Measurements from ENCODE around the gene EIPR1. TPM values are rescaled to one million over a fixed set of nuclear protein-coding genes. Genes with fewer than 3 reads are reported as not detected.

Gene EIPR1
- total RNA-seq, 4 donors from 2014 or later = 24.9 to 46.2 (median 36.3) TPM

DNA sequence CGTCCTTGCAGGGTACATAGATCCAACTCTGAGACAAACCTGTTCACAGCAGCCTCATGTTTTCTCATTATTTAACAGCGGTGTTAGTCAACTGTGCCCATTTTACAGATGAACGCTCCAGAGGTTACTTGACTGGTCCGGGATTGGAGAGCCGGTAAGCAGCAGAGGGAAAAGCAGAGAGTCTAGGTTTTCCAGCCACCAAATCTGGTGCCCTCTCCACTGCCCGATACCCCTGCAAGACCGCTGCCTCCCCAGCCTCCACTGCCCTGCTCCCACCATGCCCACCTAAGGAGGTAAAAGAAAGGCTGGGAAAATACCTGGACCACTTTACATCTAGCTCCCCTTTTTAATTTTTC lies 51.5 kb downstream of the EIPR1 start:
- H3K4me1 ChIP-seq = no peaks in the 10 kb centered on the region
- WGBS, 2 donors = 91 to 92% methylated on average over 7 of the region's 7 CpGs
- H3K36me3 ChIP-seq = peaks cover 0 to 38% (median 0%) of the 10 kb centered on the region in 3 donors
- no peak overlapping the region for H3K27ac ChIP-seq
- no peak overlapping the region for H3K4me3 ChIP-seq
- TF ChIP-seq EP300 (IDR thresholded peaks at IDR 0.05) (no peak), POLR2A (IDR thresholded peaks at IDR 0.05) (no peak)
- DNase-seq (ENCODE audit: low spot score in 2 of 2) = no peak
- H3K27me3 ChIP-seq = no peaks in the 10 kb centered on the region
- H3K9me3 ChIP-seq = no peaks in the 10 kb centered on the region

GRCh38 chr2:3325458-3326181 lies 52.0 kb downstream of the EIPR1 start:
- WGBS, 2 donors = 83 to 90% methylated on average over 11 of the region's 11 CpGs
- Histone ChIP-seq H3K27me3 (no peaks in the 10 kb centered on the region), H3K36me3 (peaks cover 0 to 33% (median 0%) of the 10 kb centered on the region in 3 donors), H3K27ac (no peak overlapping the region), H3K9me3 (no peaks in the 10 kb centered on the region), H3K4me1 (no peaks in the 10 kb centered on the region), H3K4me3 (no peak overlapping the region)
- TF ChIP-seq POLR2A (IDR thresholded peaks at IDR 0.05) (no peak), EP300 (IDR thresholded peaks at IDR 0.05) (no peak), CTCF (IDR thresholded peaks at IDR 0.05) (no peak)
- no peak for DNase-seq (ENCODE audit: low spot score in 2 of 2)

DNA sequence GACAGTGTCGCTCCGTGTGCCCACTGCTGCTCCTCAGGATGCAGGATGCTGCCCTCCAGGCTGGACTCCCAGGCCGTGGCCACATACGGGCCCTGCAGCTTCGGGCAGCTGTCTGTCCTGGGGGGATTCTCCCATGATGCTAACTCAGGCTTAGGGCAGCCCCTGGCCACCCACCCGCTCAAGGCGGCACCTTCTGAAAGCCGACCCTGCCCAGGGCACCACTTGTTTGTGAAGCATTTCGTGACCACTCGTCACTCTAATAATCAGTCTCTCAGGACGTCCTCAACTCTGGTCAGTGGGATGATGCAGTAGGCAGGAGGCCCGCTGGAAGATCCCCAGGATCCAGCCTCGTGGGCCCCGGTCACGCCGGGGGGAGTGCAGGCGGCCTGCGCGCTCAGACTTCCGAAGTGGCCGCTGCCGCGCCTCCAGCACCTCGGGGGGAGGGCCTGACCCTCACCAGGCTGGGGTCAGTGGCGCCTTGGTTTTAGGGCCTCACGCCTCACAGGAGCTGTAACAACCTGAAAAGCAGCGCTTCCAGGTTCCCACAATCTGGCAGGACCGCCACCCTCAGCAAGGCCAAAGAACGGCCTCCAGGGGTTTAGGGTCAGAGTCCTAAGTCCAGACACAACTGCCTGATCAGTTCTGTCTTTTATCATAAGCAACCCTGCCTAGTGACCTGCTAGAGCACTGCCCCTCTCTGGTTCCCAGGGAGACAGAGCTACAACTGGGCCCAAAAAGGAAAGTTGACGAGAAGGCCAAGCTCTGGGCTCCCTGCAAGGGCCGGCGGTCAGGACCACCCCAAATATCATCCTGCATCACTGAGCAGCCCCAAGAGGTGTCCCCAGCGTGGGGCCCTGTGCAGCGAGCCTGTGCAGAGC lies 53.0 kb downstream of the EIPR1 start:
- no peak overlapping the region for H3K4me3 ChIP-seq
- H3K9me3 ChIP-seq = no peaks in the 10 kb centered on the region
- DNase-seq (ENCODE audit: low spot score in 2 of 2) = no peak
- peaks cover 0 to 28% (median 0%) of the 10 kb centered on the region in 3 donors for H3K36me3 ChIP-seq
- no peaks in the 10 kb centered on the region for H3K27me3 ChIP-seq
- H3K4me1 ChIP-seq = no peaks in the 10 kb centered on the region
- TF ChIP-seq POLR2A (IDR thresholded peaks at IDR 0.05) = no peak
- H3K27ac ChIP-seq = no peak overlapping the region
- 85 to 91% methylated on average over 17 to 31 of the region's 34 CpGs for WGBS, 2 donors

DNA sequence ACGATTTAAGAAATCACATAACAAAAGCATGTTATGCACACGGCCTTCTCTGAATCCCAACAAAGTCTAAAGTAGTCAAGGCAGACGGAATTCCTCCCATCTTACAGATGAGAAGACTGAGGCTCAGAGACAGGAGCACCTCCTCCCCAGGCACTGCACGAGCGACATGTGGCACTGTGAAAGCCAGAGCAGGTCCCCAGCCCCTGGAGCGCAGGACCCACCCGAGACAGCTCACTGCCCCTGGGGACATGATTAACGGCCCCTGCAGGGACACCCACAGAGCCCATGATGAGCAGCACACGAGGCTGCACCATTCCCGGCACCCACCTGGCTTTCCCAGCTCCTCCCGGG lies 53.6 kb downstream of the EIPR1 start:
- Histone ChIP-seq H3K36me3 (peaks cover 0 to 28% (median 0%) of the 10 kb centered on the region in 3 donors), H3K4me1 (no peaks in the 10 kb centered on the region), H3K9me3 (no peaks in the 10 kb centered on the region), H3K27ac (no peak overlapping the region), H3K4me3 (no peak overlapping the region), H3K27me3 (no peaks in the 10 kb centered on the region)
- 89 to 92% methylated on average over 8 to 9 of the region's 11 CpGs for WGBS, 2 donors
- no peak for DNase-seq (ENCODE audit: low spot score in 2 of 2)
- no peak for TF ChIP-seq POLR2A (IDR thresholded peaks at IDR 0.05)

DNA sequence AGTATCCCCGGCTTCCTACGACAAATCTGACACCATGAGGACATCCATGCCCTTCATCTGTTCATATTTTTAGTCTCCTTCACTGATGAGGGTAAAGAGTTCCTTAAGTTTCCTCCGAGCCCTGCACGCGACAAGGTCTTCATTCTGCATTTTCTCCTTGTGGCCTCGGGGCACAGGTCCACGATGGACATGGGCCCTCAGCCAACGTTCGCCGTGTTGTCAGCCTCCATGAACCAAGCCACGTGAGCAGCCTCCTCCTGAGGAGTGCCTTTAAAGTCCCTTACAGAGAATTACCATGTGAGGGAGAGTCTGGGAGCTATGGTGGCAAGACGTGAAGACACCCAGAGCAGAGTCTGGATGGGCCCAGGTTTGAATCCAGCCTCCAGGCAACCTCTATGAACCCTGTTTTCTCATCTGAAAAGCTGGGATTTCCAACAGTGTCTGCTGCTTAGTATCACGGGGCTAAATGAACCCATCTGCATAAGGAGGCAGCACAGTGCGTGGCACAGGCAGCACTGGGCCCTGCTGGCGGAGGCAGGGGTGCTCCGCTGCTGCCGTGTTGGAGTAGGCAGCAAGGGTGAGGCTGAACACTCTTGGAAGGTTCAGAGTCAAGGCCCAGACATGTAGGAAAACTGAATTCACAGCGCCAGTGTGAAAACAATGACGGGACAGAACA lies 54.1 kb downstream of the EIPR1 start:
- Histone ChIP-seq H3K27me3 (no peaks in the 10 kb centered on the region), H3K9me3 (no peaks in the 10 kb centered on the region), H3K27ac (no peak overlapping the region), H3K4me1 (no peaks in the 10 kb centered on the region), H3K4me3 (no peak overlapping the region), H3K36me3 (peaks cover 0 to 32% (median 0%) of the 10 kb centered on the region in 3 donors)
- WGBS, 2 donors = 88 to 90% methylated on average over 19 of the region's 19 CpGs
- no peak for TF ChIP-seq EP300 (IDR thresholded peaks at IDR 0.05)
- no peak for TF ChIP-seq POLR2A (IDR thresholded peaks at IDR 0.05)
- TF ChIP-seq CTCF (IDR thresholded peaks at IDR 0.05) = no peak
- no peak for DNase-seq (ENCODE audit: low spot score in 2 of 2)

DNA sequence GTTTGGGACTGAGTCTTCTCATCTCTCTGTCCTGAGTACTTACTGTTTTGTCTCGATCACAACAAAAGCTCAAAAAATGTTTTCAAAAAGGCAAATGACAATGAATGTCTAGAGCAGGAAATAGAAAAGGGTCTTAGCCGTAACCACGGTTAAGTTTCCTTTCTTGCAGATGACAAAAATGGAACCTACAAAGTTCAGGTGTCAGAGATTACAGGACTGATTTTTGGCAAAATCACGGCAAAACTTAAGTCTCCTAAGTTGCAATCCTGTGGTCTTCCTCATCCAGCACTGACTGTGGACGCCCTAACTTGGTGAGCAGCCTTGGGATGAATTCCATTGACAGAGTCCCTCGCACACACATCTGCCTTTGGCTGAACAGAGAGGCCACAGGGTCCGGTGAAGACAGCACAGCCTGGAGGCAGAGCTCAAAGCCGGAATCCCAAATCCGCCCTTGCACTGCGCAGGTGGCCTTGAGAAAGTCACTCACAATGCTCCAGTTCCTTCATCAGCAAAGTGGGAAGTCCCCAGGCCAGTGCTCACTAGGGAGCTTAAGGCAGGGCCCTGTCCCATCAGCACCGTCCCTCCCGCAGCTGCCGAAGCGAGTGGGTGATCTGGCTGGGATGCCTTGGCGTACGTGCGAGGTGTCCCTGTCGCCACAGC lies 55.2 kb downstream of the EIPR1 start:
- no peak for DNase-seq (ENCODE audit: low spot score in 2 of 2)
- H3K27ac ChIP-seq = no peak overlapping the region
- TF ChIP-seq CTCF (IDR thresholded peaks at IDR 0.05) = no peak
- no peak overlapping the region for H3K4me3 ChIP-seq
- no peaks in the 10 kb centered on the region for H3K27me3 ChIP-seq
- H3K9me3 ChIP-seq = no peaks in the 10 kb centered on the region
- WGBS, 2 donors = 94 to 95% methylated on average over 18 of the region's 18 CpGs
- no peaks in the 10 kb centered on the region for H3K4me1 ChIP-seq
- H3K36me3 ChIP-seq = peaks cover 0 to 41% (median 0%) of the 10 kb centered on the region in 3 donors
